ENCODE data around the gene HJURP. TPM values are rescaled to one million over a fixed set of nuclear protein-coding genes. Genes with fewer than 3 reads are reported as not detected.

The HJURP gene
- polyA plus RNA-seq, 4 donors, result 0.81 to 10.7 (median 5.9) TPM

- H3K27me3 ChIP-seq (ENCODE audit: control insufficient read depth in 3 of 3, insufficient read depth in 3 of 3, low read length in 3 of 3), result no peaks in the 10 kb centered on the region
- H3K4me1 ChIP-seq (ENCODE audit: control insufficient read depth in 3 of 3, insufficient read depth in 2 of 3, low read depth in 1 of 3, low read length in 2 of 3), result peaks cover 0 to 10% (median 0%) of the 10 kb centered on the region in 3 donors
- DNase-seq (no peak), FAIRE-seq (no peak)
- H3K36me3 ChIP-seq (ENCODE audit: control insufficient read depth in 3 of 3, insufficient read depth in 2 of 3, low read depth in 1 of 3, low read length in 3 of 3), result peaks cover 0 to 18% (median 0%) of the 10 kb centered on the region in 3 donors
- WGBS, 3 donors, result 0 to 1% (median 0%) methylated on average over 12 to 25 of the region's 25 CpGs
- peak overlapping the region; percentile 58 to 92 (median 75) for H3K4me3 ChIP-seq (ENCODE audit: low read depth in 1 of 3, low read length in 3 of 3)
- H3K9me3 ChIP-seq (ENCODE audit: control insufficient read depth in 2 of 2, insufficient read depth in 1 of 2, low read depth in 1 of 2, low read length in 1 of 2), result no peaks in the 10 kb centered on the region
- H3K27ac ChIP-seq (ENCODE audit: low read depth in 1 of 3, low read length in 2 of 3), result no peak overlapping the region
Observed at GRCh38 chr2:233853883-233854240, 473 bp downstream of the HJURP start.

- Histone ChIP-seq H3K27me3 (ENCODE audit: control insufficient read depth in 3 of 3, insufficient read depth in 3 of 3, low read length in 3 of 3) (no peaks in the 10 kb centered on the region), H3K4me3 (ENCODE audit: low read depth in 1 of 3, low read length in 3 of 3) (peak overlapping the region; percentile 58 to 92 (median 75)), H3K27ac (ENCODE audit: low read depth in 1 of 3, low read length in 2 of 3) (no peak overlapping the region), H3K9me3 (ENCODE audit: control insufficient read depth in 2 of 2, insufficient read depth in 1 of 2, low read depth in 1 of 2, low read length in 1 of 2) (no peaks in the 10 kb centered on the region), H3K4me1 (ENCODE audit: control insufficient read depth in 3 of 3, insufficient read depth in 2 of 3, low read depth in 1 of 3, low read length in 2 of 3) (peaks cover 0 to 10% (median 0%) of the 10 kb centered on the region in 3 donors), H3K36me3 (ENCODE audit: control insufficient read depth in 3 of 3, insufficient read depth in 2 of 3, low read depth in 1 of 3, low read length in 3 of 3) (peaks cover 0 to 23% (median 0%) of the 10 kb centered on the region in 3 donors)
- FAIRE-seq (no peak), DNase-seq (no peak)
- 26 to 36% (median 28%) methylated on average over 8 of the region's 8 CpGs for WGBS, 3 donors
Observed at GRCh38 chr2:233853353-233853752, 982 bp downstream of the HJURP start.

DNA sequence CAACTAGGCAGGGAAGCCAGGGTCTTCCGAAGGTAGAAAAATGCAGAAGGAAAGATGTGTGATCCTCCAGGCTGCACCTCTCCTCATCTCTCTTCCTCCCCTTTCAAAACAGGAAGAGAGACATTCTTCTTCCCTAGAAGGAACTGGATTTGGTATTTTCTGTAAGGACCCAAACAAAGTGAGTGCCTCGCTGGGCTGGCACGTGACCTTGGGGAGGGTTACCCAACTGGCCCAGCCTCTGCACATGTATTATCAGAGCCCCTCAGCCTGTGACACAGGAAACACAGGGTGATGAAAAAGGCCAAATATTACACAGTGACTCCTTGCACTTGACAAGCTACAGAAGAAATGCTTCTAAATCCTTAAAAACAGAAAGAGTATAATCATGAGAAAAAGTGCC lies 2.3 kb downstream of the HJURP start:
- DNase-seq (no peak), FAIRE-seq (no peak)
- WGBS, 3 donors, result 74 to 91% (median 75%) methylated on average over 3 of the region's 3 CpGs
- Histone ChIP-seq H3K4me1 (ENCODE audit: control insufficient read depth in 3 of 3, insufficient read depth in 2 of 3, low read depth in 1 of 3, low read length in 2 of 3) (peaks cover 0 to 6% (median 0%) of the 10 kb centered on the region in 3 donors), H3K27ac (ENCODE audit: low read depth in 1 of 3, low read length in 2 of 3) (no peak overlapping the region), H3K27me3 (ENCODE audit: control insufficient read depth in 3 of 3, insufficient read depth in 3 of 3, low read length in 3 of 3) (no peaks in the 10 kb centered on the region), H3K9me3 (ENCODE audit: control insufficient read depth in 2 of 2, insufficient read depth in 1 of 2, low read depth in 1 of 2, low read length in 1 of 2) (no peaks in the 10 kb centered on the region), H3K4me3 (ENCODE audit: low read depth in 1 of 3, low read length in 3 of 3) (no peak overlapping the region), H3K36me3 (ENCODE audit: control insufficient read depth in 3 of 3, insufficient read depth in 2 of 3, low read depth in 1 of 3, low read length in 3 of 3) (peaks cover 0 to 32% (median 0%) of the 10 kb centered on the region in 3 donors)

DNA sequence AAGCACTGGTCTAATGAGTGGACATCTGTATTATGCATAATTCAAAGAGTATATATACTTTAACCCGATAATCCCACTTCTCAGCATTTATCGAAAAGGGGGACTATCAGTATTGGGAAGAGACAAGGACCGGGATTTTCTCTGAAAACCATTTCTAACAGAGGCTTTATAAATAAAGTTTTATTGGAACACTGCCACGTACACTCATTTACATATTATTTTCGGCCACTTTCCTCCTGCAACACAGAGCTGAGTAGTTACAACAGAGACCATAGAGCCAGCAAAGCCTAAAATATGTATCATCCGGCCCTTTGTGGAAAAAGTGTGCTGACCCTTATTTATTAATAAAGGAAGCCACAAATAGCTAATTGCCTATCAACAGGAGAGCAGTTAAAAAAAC lies 3.2 kb downstream of the HJURP start:
- no peak overlapping the region for H3K4me3 ChIP-seq (ENCODE audit: low read depth in 1 of 3, low read length in 3 of 3)
- 93 to 96% (median 96%) methylated on average over 6 of the region's 6 CpGs for WGBS, 3 donors
- no peak for FAIRE-seq

GRCh38 chr2:233850745-233851144 lies 3.6 kb downstream of the HJURP start:
- DNase-seq, result no peak
- no peak overlapping the region for H3K27ac ChIP-seq (ENCODE audit: low read depth in 1 of 3, low read length in 2 of 3)
- peaks cover 0 to 6% (median 0%) of the 10 kb centered on the region in 3 donors for H3K4me1 ChIP-seq (ENCODE audit: control insufficient read depth in 3 of 3, insufficient read depth in 2 of 3, low read depth in 1 of 3, low read length in 2 of 3)
- peaks cover 0 to 40% (median 0%) of the 10 kb centered on the region in 3 donors for H3K36me3 ChIP-seq (ENCODE audit: control insufficient read depth in 3 of 3, insufficient read depth in 2 of 3, low read depth in 1 of 3, low read length in 3 of 3)
- no peak overlapping the region for H3K4me3 ChIP-seq (ENCODE audit: low read depth in 1 of 3, low read length in 3 of 3)
- 94 to 95% (median 95%) methylated on average over 7 of the region's 7 CpGs for WGBS, 3 donors
- no peaks in the 10 kb centered on the region for H3K9me3 ChIP-seq (ENCODE audit: control insufficient read depth in 2 of 2, insufficient read depth in 1 of 2, low read depth in 1 of 2, low read length in 1 of 2)
- no peaks in the 10 kb centered on the region for H3K27me3 ChIP-seq (ENCODE audit: control insufficient read depth in 3 of 3, insufficient read depth in 3 of 3, low read length in 3 of 3)
- FAIRE-seq, result no peak

More for the DNA sequence above, 3.2 kb downstream of the HJURP start:
- DNase-seq, result no peak
- H3K36me3 ChIP-seq (ENCODE audit: control insufficient read depth in 3 of 3, insufficient read depth in 2 of 3, low read depth in 1 of 3, low read length in 3 of 3), result peaks cover 0 to 40% (median 0%) of the 10 kb centered on the region in 3 donors
- H3K27me3 ChIP-seq (ENCODE audit: control insufficient read depth in 3 of 3, insufficient read depth in 3 of 3, low read length in 3 of 3), result no peaks in the 10 kb centered on the region
- no peak overlapping the region for H3K27ac ChIP-seq (ENCODE audit: low read depth in 1 of 3, low read length in 2 of 3)
- H3K4me1 ChIP-seq (ENCODE audit: control insufficient read depth in 3 of 3, insufficient read depth in 2 of 3, low read depth in 1 of 3, low read length in 2 of 3), result peaks cover 0 to 6% (median 0%) of the 10 kb centered on the region in 3 donors
- no peaks in the 10 kb centered on the region for H3K9me3 ChIP-seq (ENCODE audit: control insufficient read depth in 2 of 2, insufficient read depth in 1 of 2, low read depth in 1 of 2, low read length in 1 of 2)

GRCh38 chr2:233849607-233850271 lies 4.6 kb downstream of the HJURP start:
- Histone ChIP-seq H3K4me3 (ENCODE audit: low read depth in 1 of 3, low read length in 3 of 3) (no peak overlapping the region), H3K4me1 (ENCODE audit: control insufficient read depth in 3 of 3, insufficient read depth in 2 of 3, low read depth in 1 of 3, low read length in 2 of 3) (peaks cover 0 to 6% (median 0%) of the 10 kb centered on the region in 3 donors), H3K27ac (ENCODE audit: low read depth in 1 of 3, low read length in 2 of 3) (no peak overlapping the region), H3K9me3 (ENCODE audit: control insufficient read depth in 2 of 2, insufficient read depth in 1 of 2, low read depth in 1 of 2, low read length in 1 of 2) (no peaks in the 10 kb centered on the region), H3K27me3 (ENCODE audit: control insufficient read depth in 3 of 3, insufficient read depth in 3 of 3, low read length in 3 of 3) (no peaks in the 10 kb centered on the region), H3K36me3 (ENCODE audit: control insufficient read depth in 3 of 3, insufficient read depth in 2 of 3, low read depth in 1 of 3, low read length in 3 of 3) (peaks cover 0 to 43% (median 0%) of the 10 kb centered on the region in 3 donors)
- FAIRE-seq, result no peak
- WGBS, 3 donors, result 93 to 98% (median 93%) methylated on average over 13 of the region's 13 CpGs
- no peak for DNase-seq

GRCh38 chr2:233848276-233848675 lies 6.1 kb downstream of the HJURP start:
- 96% methylated on average over 13 of the region's 13 CpGs for WGBS, 3 donors
- peaks cover 0 to 3% (median 0%) of the 10 kb centered on the region in 3 donors for H3K4me1 ChIP-seq (ENCODE audit: control insufficient read depth in 3 of 3, insufficient read depth in 2 of 3, low read depth in 1 of 3, low read length in 2 of 3)
- no peak overlapping the region for H3K27ac ChIP-seq (ENCODE audit: low read depth in 1 of 3, low read length in 2 of 3)
- FAIRE-seq (no peak), DNase-seq (no peak)
- no peaks in the 10 kb centered on the region for H3K27me3 ChIP-seq (ENCODE audit: control insufficient read depth in 3 of 3, insufficient read depth in 3 of 3, low read length in 3 of 3)
- no peaks in the 10 kb centered on the region for H3K9me3 ChIP-seq (ENCODE audit: control insufficient read depth in 2 of 2, insufficient read depth in 1 of 2, low read depth in 1 of 2, low read length in 1 of 2)
- peaks cover 0 to 49% (median 0%) of the 10 kb centered on the region in 3 donors for H3K36me3 ChIP-seq (ENCODE audit: control insufficient read depth in 3 of 3, insufficient read depth in 2 of 3, low read depth in 1 of 3, low read length in 3 of 3)
- H3K4me3 ChIP-seq (ENCODE audit: low read depth in 1 of 3, low read length in 3 of 3), result no peak overlapping the region

DNA sequence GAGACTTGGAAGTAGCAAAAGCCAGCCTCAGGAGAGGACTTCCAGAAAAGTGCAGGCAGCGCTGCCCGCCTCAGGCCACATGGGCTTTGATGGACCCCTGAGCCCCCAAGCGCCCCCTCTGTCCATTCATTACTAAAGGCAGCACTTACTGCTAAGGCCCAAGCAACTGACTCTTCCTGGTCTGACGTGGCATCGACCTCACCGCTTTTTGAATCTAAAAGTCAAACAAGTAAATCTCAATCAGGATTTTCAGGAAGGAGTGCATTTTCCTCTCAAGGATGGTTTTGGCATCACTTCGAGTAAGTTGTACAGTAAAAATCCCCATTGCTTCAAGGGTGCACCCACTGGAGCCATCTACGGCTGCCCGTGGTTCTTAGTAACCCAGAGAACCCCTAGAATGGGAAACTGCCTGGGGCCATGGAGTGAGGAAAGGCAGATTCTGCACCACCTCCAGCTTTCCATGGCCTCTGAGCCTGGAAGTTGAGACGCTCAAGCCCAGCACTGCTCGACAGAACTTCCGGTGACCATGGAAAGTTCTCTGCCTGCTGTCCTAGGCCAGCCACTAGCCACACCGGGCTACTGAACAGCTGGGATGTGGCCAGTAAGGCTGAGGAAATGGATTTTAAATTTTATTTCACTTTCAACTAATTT lies 7.0 kb downstream of the HJURP start:
- FAIRE-seq, result no peak
- DNase-seq, result no peak
- Histone ChIP-seq H3K9me3 (ENCODE audit: control insufficient read depth in 2 of 2, insufficient read depth in 1 of 2, low read depth in 1 of 2, low read length in 1 of 2) (no peaks in the 10 kb centered on the region), H3K4me1 (ENCODE audit: control insufficient read depth in 3 of 3, insufficient read depth in 2 of 3, low read depth in 1 of 3, low read length in 2 of 3) (no peaks in the 10 kb centered on the region), H3K4me3 (ENCODE audit: low read depth in 1 of 3, low read length in 3 of 3) (no peak overlapping the region), H3K27me3 (ENCODE audit: control insufficient read depth in 3 of 3, insufficient read depth in 3 of 3, low read length in 3 of 3) (no peaks in the 10 kb centered on the region), H3K36me3 (ENCODE audit: control insufficient read depth in 3 of 3, insufficient read depth in 2 of 3, low read depth in 1 of 3, low read length in 3 of 3) (peaks cover 0 to 54% (median 0%) of the 10 kb centered on the region in 3 donors), H3K27ac (ENCODE audit: low read depth in 1 of 3, low read length in 2 of 3) (no peak overlapping the region)
- WGBS, 3 donors, result 96 to 98% (median 97%) methylated on average over 13 of the region's 13 CpGs
